DOHH2 (cell line): ENCODE results near the gene MEAF6.

Experiments
- EZH2phosphoT487 ChIP-seq: fragments of 200-600 bp; sonication (generic); IDR thresholded peaks from 2 replicates; pipeline ENCODE4 v1.6.1; 2017; ENCODE audit warnings: borderline replicate concordance, mild to moderate bottlenecking, antibody characterized with exemption, low read length, moderate library complexity, mixed read lengths
- TF ChIP-seq, protein P1 (sequence below): fragments of 200-600 bp; sonication (generic); IDR thresholded peaks from one replicate; pipeline ENCODE4 v1.5.1; 2014; ENCODE audit warnings: antibody characterized with exemption, mild to moderate bottlenecking, low read depth, low read length; ENCODE audit not compliant: poor library complexity, severe bottlenecking

DNA sequence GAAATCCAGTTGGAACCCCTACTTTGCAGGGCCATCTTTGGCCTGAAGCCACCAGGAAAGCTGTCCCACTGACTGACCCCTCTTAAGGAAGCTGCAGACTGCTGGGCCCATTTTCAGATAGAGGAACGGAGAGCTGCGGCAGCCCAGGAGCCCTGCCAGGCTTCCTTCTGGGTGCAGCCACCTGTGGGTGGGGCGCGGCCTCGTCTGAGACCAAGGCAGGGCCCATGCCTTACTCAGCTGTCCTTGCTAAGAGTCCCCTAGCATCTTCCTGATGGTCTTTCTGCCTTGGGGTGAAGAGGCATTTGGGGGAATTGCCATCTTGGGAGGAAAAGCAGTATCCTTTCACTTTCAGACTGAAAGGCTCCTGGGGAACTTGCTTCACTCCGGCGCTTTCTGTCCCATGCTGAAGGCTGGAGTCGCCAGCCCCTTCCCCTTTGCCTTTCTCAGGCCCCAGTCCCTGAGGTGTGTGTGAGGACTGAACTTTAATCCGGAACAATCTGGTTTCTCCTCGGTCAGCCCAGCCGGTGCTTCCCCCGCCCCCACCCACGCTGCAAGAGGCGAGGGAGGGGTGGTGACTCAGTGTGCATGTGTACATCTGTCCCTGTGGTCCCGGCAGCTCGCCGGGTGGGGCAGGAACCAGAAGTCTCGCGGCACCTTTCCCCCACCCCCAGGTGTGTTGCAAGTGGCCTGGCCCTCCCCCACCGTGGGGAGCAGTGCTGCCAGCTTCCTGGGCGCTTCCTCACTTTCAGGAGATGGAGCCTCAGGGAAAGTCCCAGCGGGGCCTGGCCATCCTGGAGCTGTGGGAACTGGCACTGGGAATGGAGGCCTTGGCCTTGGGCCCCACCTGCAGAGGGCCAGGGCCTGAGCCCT lies 35.1 kb downstream of the MEAF6 start:
- TF ChIP-seq, protein P1, sequence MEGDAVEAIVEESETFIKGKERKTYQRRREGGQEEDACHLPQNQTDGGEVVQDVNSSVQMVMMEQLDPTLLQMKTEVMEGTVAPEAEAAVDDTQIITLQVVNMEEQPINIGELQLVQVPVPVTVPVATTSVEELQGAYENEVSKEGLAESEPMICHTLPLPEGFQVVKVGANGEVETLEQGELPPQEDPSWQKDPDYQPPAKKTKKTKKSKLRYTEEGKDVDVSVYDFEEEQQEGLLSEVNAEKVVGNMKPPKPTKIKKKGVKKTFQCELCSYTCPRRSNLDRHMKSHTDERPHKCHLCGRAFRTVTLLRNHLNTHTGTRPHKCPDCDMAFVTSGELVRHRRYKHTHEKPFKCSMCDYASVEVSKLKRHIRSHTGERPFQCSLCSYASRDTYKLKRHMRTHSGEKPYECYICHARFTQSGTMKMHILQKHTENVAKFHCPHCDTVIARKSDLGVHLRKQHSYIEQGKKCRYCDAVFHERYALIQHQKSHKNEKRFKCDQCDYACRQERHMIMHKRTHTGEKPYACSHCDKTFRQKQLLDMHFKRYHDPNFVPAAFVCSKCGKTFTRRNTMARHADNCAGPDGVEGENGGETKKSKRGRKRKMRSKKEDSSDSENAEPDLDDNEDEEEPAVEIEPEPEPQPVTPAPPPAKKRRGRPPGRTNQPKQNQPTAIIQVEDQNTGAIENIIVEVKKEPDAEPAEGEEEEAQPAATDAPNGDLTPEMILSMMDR: no peak
- TF ChIP-seq EZH2phosphoT487: no peak
